ENCODE data around the gene ABCC1. TPM values are rescaled to one million over a fixed set of nuclear protein-coding genes. Genes with fewer than 3 reads are reported as not detected.
A peak's percentile ranks its signal among the peaks of the same experiment; 100 is the strongest.

The ABCC1 gene
- total RNA-seq, 1 experiment from 2014 or later, result 56.4 TPM

GRCh38 chr16:15900901-15901500, 48.4 kb upstream of the ABCC1 start:
- no peak overlapping the region for H2BK15ac ChIP-seq (ENCODE audit: low read depth, low read length)
- H4K20me1 ChIP-seq (ENCODE audit: control insufficient read depth, insufficient read depth, insufficient read length), result no peaks in the 10 kb centered on the region
- no peak overlapping the region for H2AFZ ChIP-seq (ENCODE audit: low read length)
- no peak overlapping the region for H2BK5ac ChIP-seq (ENCODE audit: insufficient read length, low read length)
- H3K4me1 ChIP-seq (ENCODE audit: insufficient read depth, low read length), result no peaks in the 10 kb centered on the region
- WGBS (ENCODE audit: extremely low coverage, insufficient read length, low lambda C conversion rate), result no CpG with 5 or more reads among the region's 6 CpGs
- no peak for DNase-seq
- H2BK20ac ChIP-seq (ENCODE audit: low read depth, low read length, poor library complexity, severe bottlenecking), result no peak overlapping the region
- peak overlapping the region in 1 of 3 experiments; percentile 13; a peak in 1 of 7 replicates for H3K27ac Mint-ChIP-seq
- H3K23me2 ChIP-seq (ENCODE audit: insufficient read length, low read depth, low read length, poor library complexity, severe bottlenecking), result no peaks in the 10 kb centered on the region
- H4K91ac ChIP-seq (ENCODE audit: insufficient read length, low read depth, low read length), result no peak overlapping the region
- no peak overlapping the region for H4K5ac ChIP-seq (ENCODE audit: insufficient read length, low read depth, low read length)
- no peak overlapping the region for H3K14ac ChIP-seq (ENCODE audit: insufficient read depth, low read length)
- H3K79me2 ChIP-seq (ENCODE audit: insufficient read depth, low read length), result no peaks in the 10 kb centered on the region
- no peaks in the 10 kb centered on the region for H3K27me3 Mint-ChIP-seq (ENCODE audit: low read depth)
- H3K4me2 ChIP-seq (ENCODE audit: insufficient read depth, insufficient read length, low read length), result no peak overlapping the region
- peaks cover 6 to 13% of the 10 kb centered on the region in 2 experiments for H3K4me1 Mint-ChIP-seq
- H3K9me3 Mint-ChIP-seq, result no peaks in the 10 kb centered on the region; a peak in 1 of 5 replicates
- H3T11ph ChIP-seq (ENCODE audit: low read length), result no peak overlapping the region
- H3K4ac ChIP-seq (ENCODE audit: low read depth, low read length), result no peak overlapping the region
- H3K9ac ChIP-seq (ENCODE audit: extremely low read depth, insufficient read length, low read length), result no peak overlapping the region
- H2BK120ac ChIP-seq (ENCODE audit: low read depth, low read length, poor library complexity, severe bottlenecking), result no peak overlapping the region
- no peak overlapping the region for H3K56ac ChIP-seq (ENCODE audit: insufficient read length, low read depth, low read length)
- H3K36me3 Mint-ChIP-seq (ENCODE audit: insufficient read depth in 1 of 3, low read depth in 3 of 3), result no peaks in the 10 kb centered on the region
- H3K4me3 Mint-ChIP-seq, result no peak overlapping the region
- no peaks in the 10 kb centered on the region for H3K9me3 ChIP-seq (ENCODE audit: control insufficient read depth, low read depth, low read length)
- no peak overlapping the region for H3K23ac ChIP-seq (ENCODE audit: insufficient read length, low read depth, low read length)
- no peak overlapping the region for H3K18ac ChIP-seq (ENCODE audit: insufficient read length, low read depth, low read length)
- no peak overlapping the region for H2BK12ac ChIP-seq (ENCODE audit: insufficient read length, low read depth, low read length)
- no peak overlapping the region for H2AK5ac ChIP-seq (ENCODE audit: insufficient read length, low read length)
- no peaks in the 10 kb centered on the region for H3K27me3 ChIP-seq (ENCODE audit: insufficient read depth, low read length)
- no peak overlapping the region for H4K8ac ChIP-seq (replicated peaks; ENCODE audit: insufficient read length, low read depth, low read length)
- no peaks in the 10 kb centered on the region for H3K79me1 ChIP-seq (ENCODE audit: insufficient read depth, low read depth, low read length, poor library complexity, severe bottlenecking)
- no peak for TF ChIP-seq CTCF (conservative IDR thresholded peaks at IDR 0.05)
- H3K27ac ChIP-seq (ENCODE audit: insufficient read length, low read depth, low read length), result no peak overlapping the region
